Activated naive CD8-positive, alpha-beta T cell treated with anti-CD3 and anti-CD28 coated beads, Interleukin-2, amount 50 U/mL, for 16 hours (primary cell): Measurements from ENCODE around the gene CUL9.
"Not testable (repeated sequence)": the region's sequence is repeated elsewhere in the genome, so short reads cannot be mapped to it uniquely, and the experiment has no call there.

ENCODE experiments used
- DNase-seq: peaks from one replicate; pipeline ENCODE4 v3.0.0-alpha.2; 2020; ENCODE audit warnings: low read depth, low spot score

CUL9 gene

DNA sequence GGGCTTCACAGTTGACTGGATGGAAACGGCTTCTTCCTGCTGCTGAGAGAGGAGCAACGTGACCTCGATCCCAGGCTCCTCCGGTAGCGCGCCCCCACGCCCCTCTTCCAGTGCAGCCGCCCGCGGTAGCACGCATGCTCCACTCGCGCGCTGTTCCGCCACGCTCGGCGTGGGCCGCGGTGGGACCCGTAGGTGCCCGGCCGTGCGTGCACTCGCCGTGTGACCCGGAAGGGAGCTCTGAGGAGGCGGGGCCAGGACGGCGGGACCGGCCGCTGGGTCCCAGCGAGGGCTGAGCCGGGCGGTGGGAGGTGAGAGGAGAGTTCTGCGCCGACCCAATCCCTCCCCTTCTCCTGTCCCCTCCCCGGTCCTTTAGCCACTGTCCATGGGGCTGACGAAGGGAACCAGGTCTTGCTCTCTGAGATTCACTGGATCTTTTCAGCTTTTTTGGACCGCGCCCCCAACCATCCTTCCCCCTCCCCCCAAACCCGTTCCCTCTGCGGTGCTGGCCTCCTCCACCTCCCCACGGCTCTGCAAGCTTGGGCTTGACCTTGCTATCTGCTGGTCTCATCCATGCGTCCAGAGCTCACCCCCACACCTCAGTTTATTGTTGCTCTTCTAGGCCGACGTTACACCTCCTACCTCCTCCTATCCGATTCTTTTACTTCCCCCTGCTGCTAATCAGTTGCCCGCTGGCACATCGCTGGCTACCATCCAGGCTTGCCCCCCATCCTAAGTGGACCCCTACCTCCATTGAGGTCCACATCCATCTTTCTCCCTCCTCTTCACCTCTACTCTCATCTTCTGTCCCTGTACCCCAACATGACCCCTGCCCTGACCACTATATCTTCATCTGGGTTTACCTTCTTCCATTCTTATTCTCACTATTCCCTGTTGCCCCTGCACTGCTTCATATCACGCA is at the start of gene CUL9:
Gene CUL9, plus strand, starts transcription at position 255 of the 919 bp plus-strand sequence. CDS start 2,115 bp downstream, outside the sequence.
- peak; percentile 32 for DNase-seq

DNA sequence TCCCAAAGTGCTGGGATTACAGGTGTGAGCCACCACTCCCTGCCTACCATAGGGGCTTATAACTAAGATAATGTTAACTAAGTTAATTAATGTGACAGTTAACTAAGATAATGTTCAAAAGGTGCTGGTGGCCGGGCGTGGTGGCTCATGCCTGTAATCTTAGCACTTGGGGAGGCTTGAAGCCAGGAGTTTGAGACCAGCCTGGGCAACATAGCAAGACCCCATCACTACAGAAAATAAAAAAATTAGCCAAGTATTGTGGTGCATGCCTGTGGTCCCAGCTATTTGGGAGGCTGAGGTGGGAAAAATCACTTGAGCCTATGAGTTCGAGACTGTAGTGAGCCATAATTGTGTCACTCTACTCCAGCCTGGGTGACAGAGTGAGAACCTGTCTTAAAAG is 43.7 kb upstream of the CUL9 start:
- DNase-seq, result no peak

DNA sequence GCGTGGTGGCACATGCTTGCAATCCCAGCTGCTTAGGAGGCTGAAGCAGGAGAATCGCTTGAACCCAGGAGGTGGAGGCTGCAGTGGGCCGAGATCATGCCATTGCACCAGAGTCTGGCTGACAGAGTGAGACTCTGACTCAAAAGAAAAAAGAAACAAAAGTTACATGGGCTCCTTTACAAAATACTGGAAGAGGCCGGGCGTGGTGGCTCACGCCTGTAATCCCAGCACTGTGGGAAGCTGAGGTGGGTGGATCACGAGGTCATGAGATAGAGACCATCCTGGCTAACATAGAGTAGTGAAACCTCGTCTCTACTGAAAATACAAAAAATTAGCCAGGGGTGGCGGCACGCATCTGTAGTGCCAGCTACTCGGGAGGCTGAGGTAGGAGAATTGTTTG is 42.0 kb upstream of the CUL9 start:
- DNase-seq, result not testable (repeated sequence)

DNA sequence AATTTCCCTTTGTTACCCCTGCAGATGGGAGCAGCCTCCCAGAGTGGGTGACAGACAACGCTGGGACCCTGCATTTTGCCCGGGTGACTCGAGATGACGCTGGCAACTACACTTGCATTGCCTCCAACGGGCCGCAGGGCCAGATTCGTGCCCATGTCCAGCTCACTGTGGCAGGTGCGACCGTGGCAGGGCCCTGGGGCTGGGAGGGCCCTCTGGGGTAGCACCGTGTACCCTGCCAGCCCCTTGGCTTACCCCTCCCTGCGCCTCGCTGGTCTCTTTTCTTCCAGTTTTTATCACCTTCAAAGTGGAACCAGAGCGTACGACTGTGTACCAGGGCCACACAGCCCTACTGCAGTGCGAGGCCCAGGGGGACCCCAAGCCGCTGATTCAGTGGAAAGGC is 40.4 kb upstream of the CUL9 start:
- DNase-seq, result no peak

GRCh38 chr6:43142101-43142500 is 39.9 kb upstream of the CUL9 start:
- DNase-seq, result peak; percentile 27

GRCh38 chr6:43143235-43144128 is 38.5 kb upstream of the CUL9 start:
- DNase-seq, result peak; percentile 73

DNA sequence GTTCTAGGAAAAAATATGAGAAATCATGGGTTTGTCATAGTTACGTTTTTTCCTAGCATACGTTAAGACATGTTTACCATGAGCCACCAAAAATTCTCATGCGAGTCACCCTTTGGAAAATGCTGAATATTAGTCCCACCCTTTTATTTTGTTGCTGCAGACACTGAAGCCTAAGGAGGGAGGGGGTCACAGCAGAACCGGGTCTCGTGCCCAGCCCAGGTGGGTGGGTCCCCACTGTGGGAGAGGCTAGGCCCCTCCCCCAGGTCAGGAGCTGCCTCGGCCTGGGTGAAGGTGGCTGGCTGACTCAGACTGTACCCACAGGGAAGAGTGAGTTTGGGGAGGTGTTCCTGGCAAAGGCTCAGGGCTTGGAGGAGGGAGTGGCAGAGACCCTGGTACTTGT is 37.1 kb upstream of the CUL9 start:
- no peak for DNase-seq

GRCh38 chr6:43146261-43146660 is 35.7 kb upstream of the CUL9 start:
- DNase-seq, result no peak

GRCh38 chr6:43146709-43147688 is 35.0 kb upstream of the CUL9 start:
- DNase-seq, result no peak

DNA sequence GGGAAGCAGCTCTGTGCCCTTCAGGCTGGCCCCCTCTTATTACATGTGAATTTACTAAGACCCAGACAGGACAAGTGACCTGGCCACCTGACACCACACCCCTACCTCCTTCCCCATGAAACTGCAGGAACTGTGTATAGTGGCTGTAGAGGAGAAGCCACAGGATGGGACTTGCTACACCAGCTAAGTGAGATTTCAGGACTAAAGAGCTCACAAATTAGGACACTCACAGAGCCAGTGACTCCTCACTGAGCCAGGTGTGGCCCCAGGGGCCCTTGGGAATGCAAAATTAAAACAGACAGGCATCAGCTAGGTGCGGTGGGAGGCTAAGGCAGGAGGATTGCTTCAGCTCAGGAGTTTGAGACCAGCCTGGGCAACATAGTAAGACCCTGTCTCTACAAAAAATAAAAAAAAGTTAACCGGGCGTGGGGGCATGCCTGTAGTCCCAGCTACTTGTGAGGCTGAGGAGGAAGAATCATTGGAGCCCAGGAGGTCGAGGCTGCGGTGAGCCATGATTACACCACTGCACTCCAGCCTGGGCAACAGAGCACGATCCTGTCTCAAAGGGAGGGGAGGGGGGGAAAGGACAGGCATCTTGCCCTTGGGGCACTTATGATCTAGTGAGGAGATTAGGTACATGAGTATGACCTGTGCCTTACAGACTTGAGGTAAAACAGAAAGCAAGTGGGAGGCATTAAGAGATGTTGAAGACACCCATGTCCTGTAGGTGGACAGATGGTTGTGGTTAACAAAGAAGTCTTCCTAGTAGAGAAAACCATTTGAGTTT is 34.1 kb upstream of the CUL9 start:
- DNase-seq, result no peak

GRCh38 chr6:43149265-43149664 is 32.7 kb upstream of the CUL9 start:
- DNase-seq, result no peak

DNA sequence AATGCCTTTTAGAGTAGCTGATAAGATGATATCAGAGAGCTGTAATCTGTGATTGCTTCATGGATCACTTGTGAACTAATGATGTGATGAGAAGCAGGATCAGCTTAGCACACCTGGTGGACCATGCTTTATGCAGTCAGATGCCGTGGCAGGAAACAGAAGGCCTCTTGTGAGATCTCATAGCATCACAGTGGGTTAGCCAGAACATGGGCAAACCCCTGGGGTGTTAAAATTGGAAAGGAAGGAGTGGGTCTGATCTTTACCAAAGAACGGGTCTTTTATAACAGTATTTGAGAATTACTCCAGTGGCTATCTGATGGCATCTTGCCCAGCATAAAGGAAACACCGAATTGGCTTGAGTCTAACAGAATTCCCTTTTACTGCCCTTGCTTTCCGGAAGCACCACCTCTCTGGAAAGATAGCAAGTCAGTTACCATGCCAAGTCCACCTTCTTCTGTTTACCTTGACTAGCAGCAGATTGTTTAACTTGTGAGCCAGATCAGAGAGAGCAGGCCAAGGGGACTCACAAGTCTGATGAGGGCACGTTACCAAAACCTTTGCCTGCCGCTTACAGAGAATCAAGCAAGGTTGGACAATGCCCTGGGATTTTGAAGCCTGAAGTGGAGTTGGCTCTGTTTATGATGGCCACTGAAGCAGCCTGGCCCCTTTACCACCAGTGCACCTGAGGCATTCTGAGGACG is 31.8 kb upstream of the CUL9 start:
- DNase-seq, result no peak

GRCh38 chr6:43159599-43159998 is 22.4 kb upstream of the CUL9 start:
- no peak for DNase-seq

DNA sequence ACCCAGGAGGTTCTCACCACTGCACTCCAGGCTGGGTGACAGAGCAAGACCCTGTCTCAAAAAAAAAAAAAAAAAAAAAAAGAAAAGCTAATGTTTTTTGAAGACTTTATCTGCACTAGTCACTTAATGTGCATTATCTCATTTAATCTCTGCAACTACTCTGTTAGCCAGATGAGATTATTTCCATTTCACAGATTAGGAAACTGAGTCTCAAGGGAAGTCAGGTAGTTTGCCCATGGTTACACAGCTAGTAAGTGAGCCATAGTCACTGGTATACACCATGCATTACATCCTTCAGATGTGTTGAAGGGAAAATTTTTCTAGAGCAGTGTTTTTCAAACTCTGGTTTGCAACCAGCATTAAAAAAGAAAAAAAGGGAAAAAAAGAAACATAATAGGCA is 18.1 kb upstream of the CUL9 start:
- no peak for DNase-seq

- DNase-seq, result no peak
Measured at GRCh38 chr6:43170417-43170930, 11.5 kb upstream of the CUL9 start.

DNA sequence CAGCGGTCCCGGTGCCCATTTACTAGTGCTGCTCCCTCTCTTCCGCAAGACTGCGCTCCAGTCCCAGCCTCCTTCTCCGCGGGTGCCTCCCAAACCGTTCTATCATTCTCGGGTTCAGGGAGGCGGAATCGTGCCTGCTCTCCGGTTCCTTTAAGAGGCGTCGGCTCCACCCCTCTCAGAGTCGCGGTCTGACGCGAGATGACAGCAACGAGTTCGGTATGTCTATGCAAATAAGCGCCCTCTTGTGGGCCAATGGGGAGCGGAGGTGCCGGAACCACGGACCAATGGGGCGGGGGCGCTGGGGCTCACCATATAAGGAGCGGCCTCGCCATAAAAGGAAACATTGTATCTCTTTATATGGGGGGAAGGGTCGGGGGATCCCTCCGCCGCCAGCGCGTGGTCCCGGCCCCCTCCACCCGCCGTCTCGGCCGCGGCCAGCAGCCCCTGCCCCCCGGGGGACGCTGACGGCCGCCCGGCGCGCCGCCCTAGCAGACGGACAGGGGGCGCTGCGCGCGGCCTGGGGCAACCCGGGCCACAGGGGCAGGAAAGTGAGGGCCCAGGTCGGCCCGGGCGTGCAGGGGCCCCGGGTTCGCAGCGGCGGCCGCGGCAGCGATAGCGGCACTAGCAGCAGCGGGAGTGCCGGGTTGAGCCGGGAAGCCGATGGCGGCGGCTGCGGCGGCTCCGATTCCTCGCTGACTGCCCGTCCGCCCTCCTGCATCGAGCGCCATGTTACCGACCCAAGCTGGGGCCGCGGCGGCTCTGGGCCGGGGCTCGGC is 10.9 kb upstream of the CUL9 start, which contains the start of gene SRF:
Gene SRF, plus strand, starts transcription at position 339 of the 776 bp plus-strand sequence. Its CDS starts 388 bp downstream, at position 727.
- DNase-seq, result peak; percentile 97

GRCh38 chr6:43171707-43172103 is 10.3 kb upstream of the CUL9 start:
- DNase-seq, result no peak

GRCh38 chr6:43172104-43173007 is 9.6 kb upstream of the CUL9 start:
- peak; percentile 17 for DNase-seq
